Mucosa of descending colon (tissue), 3 donors: ENCODE results near the gene NELFB. TPM values are rescaled to one million over a fixed set of nuclear protein-coding genes. Genes with fewer than 3 reads are reported as not detected.

Experiments used
- ATAC-seq: fragments of 200-7000 bp; cut with Tn5 transposase; one replicate; pipeline ENCODE4 v1.9.1; 2020; ENCODE audit warnings: mild to moderate bottlenecking, moderate library complexity
- DNase-seq, 3 donors: peaks; one replicate each; pipeline ENCODE4 v3.0.0-alpha.2; 2020
- H3K36me3 ChIP-seq: fragments of 200-600 bp; one replicate; pipeline ENCODE4 v1.8.0; 2021; ENCODE audit warnings: low read depth, mild to moderate bottlenecking
- H3K4me1 ChIP-seq: fragments of 200-600 bp; one replicate; pipeline ENCODE4 v1.8.0; 2021; ENCODE audit warnings: low read depth, mild to moderate bottlenecking
- H3K4me3 ChIP-seq: fragments of 200-600 bp; one replicate; pipeline ENCODE4 v1.8.0; 2021; ENCODE audit warnings: mild to moderate bottlenecking
- H3K9me3 ChIP-seq: fragments of 200-600 bp; one replicate; pipeline ENCODE4 v1.8.0; 2021; ENCODE audit warnings: mild to moderate bottlenecking
- CTCF ChIP-seq: fragments of 200-600 bp; IDR thresholded peaks from one replicate; pipeline ENCODE4 v1.8.0; 2022; ENCODE audit warnings: antibody characterized with exemption, mild to moderate bottlenecking
- intact Hi-C, 2 donors: fragments of 100-400 bp; cut with DNase I in 1 of 2; cut with micrococcal nuclease in 1 of 2; formaldehyde crosslinking; loops; one replicate each; pipeline versions ENCODE4 v1.11.0 to v1.11.1; 2022; cut with DNase I, micrococcal nuclease
- total RNA-seq, 3 donors: library from RNA; stranded (reverse); fragmentation: NEBNext Ultra II Directional in 2 of 3; extraction: Animal tissue kit (Norgen Biotek cat#: 25700) in 2 of 3; gene quantifications; one replicate each; pipeline versions ENCODE4 v1.2.1 to v1.2.4, GENCODE V29; 2021 to 2023
- donor health status: DM: no; HTN: no; CAD: no; lungs with moderate emphysema.
- donor health status: DM: no; HTN: no; CAD: no.
- donor health status: DM: no; HTN: yes; CAD: no.

NELFB gene
- total RNA-seq, 3 donors from 2014 or later, result 52.9 to 66.2 (median 60.5) TPM

DNA sequence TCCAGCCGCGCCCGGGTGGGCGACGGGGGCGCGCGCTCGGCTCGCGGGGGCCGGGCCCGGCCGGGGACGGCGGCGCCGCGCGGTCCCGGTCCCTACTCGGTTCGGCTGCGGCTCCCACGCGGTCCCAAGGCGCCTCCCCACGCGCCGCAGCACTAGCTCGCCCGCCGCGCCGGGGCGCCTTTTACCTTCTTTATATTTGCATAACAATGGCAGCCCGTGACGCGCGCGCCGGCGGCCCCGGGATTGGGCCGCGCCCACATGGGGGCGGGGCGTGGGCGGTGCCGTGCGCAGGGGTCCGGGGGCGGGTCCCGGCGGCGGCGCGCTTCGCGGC, 47.0 kb downstream of the NELFB start, which contains the start of gene NRARP:
Gene NRARP (minus strand): TSS at position 154 of the 331 bp plus-strand sequence. CDS start 343 bp downstream, outside the sequence.
- intact Hi-C loops, result no loop called here
- no peak for TF ChIP-seq CTCF
- no peaks in the 10 kb centered on the region for H3K9me3 ChIP-seq
- no peaks in the 10 kb centered on the region for H3K36me3 ChIP-seq
- DNase-seq (peak; percentile 94 to 98 (median 97)), ATAC-seq (peak; percentile 54)
- H3K4me3 ChIP-seq, result peak within 1 kb of the TSS; percentile 63
- peaks cover 59% of the 10 kb centered on the region for H3K4me1 ChIP-seq

DNA sequence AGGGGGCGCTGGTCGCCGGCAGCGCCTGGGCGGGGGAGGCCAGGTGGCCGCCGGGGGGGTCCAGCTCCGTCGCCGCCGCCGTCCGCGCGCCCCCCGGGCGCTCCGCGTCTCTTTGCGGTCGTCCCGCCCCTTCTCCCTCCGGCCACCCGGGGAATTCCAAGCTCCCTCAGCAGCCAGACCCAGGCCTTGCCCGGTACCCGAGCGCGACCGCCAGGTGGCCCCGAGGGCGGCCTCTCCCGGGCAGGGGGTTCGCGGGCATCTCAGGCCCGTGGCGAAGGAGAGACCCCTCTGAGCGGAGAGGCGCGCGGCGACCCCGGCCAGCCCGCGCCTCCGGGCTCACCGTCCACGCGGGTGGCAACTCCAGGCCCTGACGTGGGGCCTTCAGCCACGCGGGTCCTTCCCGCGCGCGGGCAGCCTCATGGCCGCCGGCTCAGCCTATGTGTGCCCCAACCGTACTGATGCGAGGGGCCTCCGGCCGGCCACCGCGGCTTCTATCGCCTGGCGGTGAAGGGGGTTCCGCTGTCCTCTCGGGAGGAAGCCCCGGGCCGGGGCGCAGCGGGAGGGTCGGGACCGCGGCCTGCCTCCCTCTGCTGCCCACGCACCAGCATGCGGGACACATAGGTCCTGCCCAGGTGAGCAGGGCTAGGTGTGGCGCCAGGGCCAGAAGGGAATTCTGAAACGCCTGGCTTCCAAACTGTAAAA, 47.5 kb downstream of the NELFB start:
- peak in 1 of 3 donors; percentile 81 for DNase-seq
- intact Hi-C loops, result no loop called here
- Histone ChIP-seq H3K4me3 (peak overlapping the region; percentile 30), H3K36me3 (no peaks in the 10 kb centered on the region), H3K9me3 (no peaks in the 10 kb centered on the region), H3K4me1 (peaks cover 59% of the 10 kb centered on the region)
- peak; percentile 46 for ATAC-seq
- TF ChIP-seq CTCF, result peak; percentile 40

- intact Hi-C loops, result no loop called here
- Histone ChIP-seq H3K4me1 (peaks cover 60% of the 10 kb centered on the region), H3K36me3 (no peaks in the 10 kb centered on the region), H3K9me3 (no peaks in the 10 kb centered on the region), H3K4me3 (no peak overlapping the region)
- peak; percentile 79 to 82 (median 80) for DNase-seq
- peak; percentile 4 for ATAC-seq
- no peak for TF ChIP-seq CTCF
These were observed 48.2 kb downstream of the NELFB start for GRCh38 chr9:137303151-137303892.

GRCh38 chr9:137303893-137304382, 48.8 kb downstream of the NELFB start:
- H3K9me3 ChIP-seq, result no peaks in the 10 kb centered on the region
- ATAC-seq, result no peak
- peaks cover 60% of the 10 kb centered on the region for H3K4me1 ChIP-seq
- no peak for TF ChIP-seq CTCF
- DNase-seq, result peak in 2 of 3 donors; percentile 60 to 69
- H3K4me3 ChIP-seq, result no peak overlapping the region
- intact Hi-C loops, result no loop called here
- no peaks in the 10 kb centered on the region for H3K36me3 ChIP-seq

DNA sequence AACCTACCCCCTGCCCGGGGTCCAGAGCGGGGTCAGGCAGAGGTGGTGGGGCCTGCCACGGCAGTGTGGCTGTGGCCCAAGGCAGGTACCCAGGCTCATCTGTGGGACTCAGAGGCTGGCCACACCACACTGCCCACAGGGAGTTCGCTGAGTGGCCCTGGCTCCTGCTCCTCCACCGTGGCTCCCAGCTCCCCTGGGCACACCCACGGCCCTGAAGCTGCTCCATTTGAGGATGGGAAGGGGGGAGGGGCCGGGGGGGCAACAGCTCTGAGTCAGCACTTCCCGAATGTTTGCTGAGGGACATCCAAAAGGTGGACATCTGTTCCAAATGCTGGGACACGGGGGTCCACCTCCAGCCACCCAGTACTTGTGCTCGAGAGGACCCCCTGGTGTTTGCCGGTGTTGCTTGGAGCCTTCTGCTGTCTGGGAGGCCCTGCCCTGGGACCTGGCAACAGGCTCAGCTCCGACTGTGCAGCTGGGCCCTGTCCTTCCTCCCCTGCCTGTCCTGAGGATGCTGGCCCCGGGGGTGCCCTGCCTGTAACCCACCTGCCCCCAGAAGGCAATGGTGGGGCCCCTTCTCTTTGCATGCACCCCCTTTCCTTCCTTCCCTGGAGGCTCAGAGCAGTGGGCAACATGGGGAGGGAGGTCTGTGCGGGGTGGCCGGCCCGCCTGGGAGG, 49.4 kb downstream of the NELFB start:
- Histone ChIP-seq H3K4me3 (no peak overlapping the region), H3K9me3 (no peaks in the 10 kb centered on the region), H3K4me1 (peaks cover 60% of the 10 kb centered on the region), H3K36me3 (no peaks in the 10 kb centered on the region)
- intact Hi-C loops, result no loop called here
- DNase-seq (peak; percentile 50 to 68 (median 65)), ATAC-seq (no peak)
- TF ChIP-seq CTCF, result no peak
